C4-2B (cell line): ENCODE results near the gene STK40.

Experiments used
- ZFX ChIP-seq: fragments of 450-650 bp; IDR thresholded peaks from 2 replicates; pipeline ENCODE4 v1.6.1; 2017
- TF ChIP-seq, protein P1 (sequence below): fragments of 450-650 bp; conservative IDR thresholded peaks from 2 replicates; pipeline ENCODE4 v1.5.1; 2017; ENCODE audit warnings: mild to moderate bottlenecking

DNA sequence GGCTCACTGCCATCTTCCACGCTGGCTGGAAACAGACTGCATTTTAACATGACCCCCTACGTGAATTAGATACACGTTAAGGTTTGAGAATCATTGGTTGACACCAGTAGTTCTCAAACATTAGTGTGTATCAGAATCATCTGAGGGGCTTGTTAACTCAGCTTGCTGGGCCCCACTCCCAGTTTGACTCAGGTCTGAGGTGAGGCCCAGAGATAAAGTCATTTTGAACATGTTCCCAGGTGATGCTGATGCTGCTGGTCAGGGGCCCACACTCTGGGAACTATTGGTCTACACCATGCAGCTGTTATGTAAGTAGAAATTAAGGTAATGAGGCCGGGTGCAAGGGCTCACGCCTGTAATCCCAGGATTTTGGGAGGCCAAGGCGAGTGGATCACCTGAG, 10.6 kb upstream of the STK40 start:
- TF ChIP-seq, protein P1, sequence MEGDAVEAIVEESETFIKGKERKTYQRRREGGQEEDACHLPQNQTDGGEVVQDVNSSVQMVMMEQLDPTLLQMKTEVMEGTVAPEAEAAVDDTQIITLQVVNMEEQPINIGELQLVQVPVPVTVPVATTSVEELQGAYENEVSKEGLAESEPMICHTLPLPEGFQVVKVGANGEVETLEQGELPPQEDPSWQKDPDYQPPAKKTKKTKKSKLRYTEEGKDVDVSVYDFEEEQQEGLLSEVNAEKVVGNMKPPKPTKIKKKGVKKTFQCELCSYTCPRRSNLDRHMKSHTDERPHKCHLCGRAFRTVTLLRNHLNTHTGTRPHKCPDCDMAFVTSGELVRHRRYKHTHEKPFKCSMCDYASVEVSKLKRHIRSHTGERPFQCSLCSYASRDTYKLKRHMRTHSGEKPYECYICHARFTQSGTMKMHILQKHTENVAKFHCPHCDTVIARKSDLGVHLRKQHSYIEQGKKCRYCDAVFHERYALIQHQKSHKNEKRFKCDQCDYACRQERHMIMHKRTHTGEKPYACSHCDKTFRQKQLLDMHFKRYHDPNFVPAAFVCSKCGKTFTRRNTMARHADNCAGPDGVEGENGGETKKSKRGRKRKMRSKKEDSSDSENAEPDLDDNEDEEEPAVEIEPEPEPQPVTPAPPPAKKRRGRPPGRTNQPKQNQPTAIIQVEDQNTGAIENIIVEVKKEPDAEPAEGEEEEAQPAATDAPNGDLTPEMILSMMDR: no peak
- no peak for TF ChIP-seq ZFX
